B cell (primary cell): Measurements from ENCODE around the gene CNTD1. TPM values are rescaled to one million over a fixed set of nuclear protein-coding genes. Genes with fewer than 3 reads are reported as not detected.
"Not testable (repeated sequence)": the region's sequence is repeated elsewhere in the genome, so short reads cannot be mapped to it uniquely, and the experiment has no call there.

Experiments
- ATAC-seq: fragments of 200-7000 bp; cut with Tn5 transposase; one replicate; pipeline ENCODE4 v1.10.0; 2021; ENCODE audit warnings: low read depth, mild to moderate bottlenecking, moderate number of reproducible peaks, moderate library complexity
- CTCF ChIA-PET: fragments of 350-600 bp; sonication (Branson Sonifier 250); formaldehyde crosslinking; loops from one replicate; lab custom pipeline; 2021; ENCODE audit warnings: antibody characterized with exemption, inconsistent platforms; lab: Charles Lee
- POLR2A ChIA-PET: fragments of 350-600 bp; sonication (Branson Sonifier 250); formaldehyde crosslinking; loops from one replicate; lab custom pipeline; 2021; ENCODE audit warnings: antibody characterized with exemption; lab: Charles Lee
- DNase-seq: peaks from one replicate; pipeline ENCODE4 v3.0.0; 2013
- H2AFZ ChIP-seq: 2 replicates; pipeline ENCODE4 v1.6.1; 2012; ENCODE audit warnings: mild to moderate bottlenecking, low read depth, low read length; ENCODE audit not compliant: insufficient read depth, poor library complexity, severe bottlenecking
- H3K27ac ChIP-seq, 2 donors: 1 replicate in 1 of 2; 2 replicates in 1 of 2; pipeline ENCODE4 v1.5.1; 2012 to 2013; ENCODE audit warnings: low read length in 2 of 2, mild to moderate bottlenecking in 2 of 2, moderate library complexity in 1 of 2
- H3K27me3 ChIP-seq, 4 experiments: fragments of 200-600 bp in 1 of 4; sonication (generic) in 1 of 4; replicated peaks in 1 of 4; 1 replicate in 2 of 4; 2 replicates in 2 of 4; pipeline versions ENCODE4 v1.6.1 to v1.7.0; 2013 to 2016; ENCODE audit warnings: low read length in 3 of 4, mild to moderate bottlenecking in 2 of 4, mixed read lengths in 1 of 4, moderate library complexity in 1 of 4; ENCODE audit not compliant: insufficient read depth in 4 of 4, control insufficient read depth in 3 of 4; ENCODE audit errors: control extremely low read depth in 1 of 4
- H3K36me3 ChIP-seq, 2 experiments: replicated peaks in 1 of 2; 1 replicate in 1 of 2; 2 replicates in 1 of 2; pipeline versions ENCODE4 v1.6.1 to v1.7.1; 2013; ENCODE audit warnings: low read length in 1 of 2; ENCODE audit not compliant: insufficient read depth in 2 of 2, control insufficient read depth in 1 of 2; ENCODE audit errors: control extremely low read depth in 1 of 2, extremely low read depth in 1 of 2
- H3K4me1 ChIP-seq, 2 donors: fragments of 200-600 bp in 1 of 2; sonication (generic) in 1 of 2; 1 replicate in 1 of 2; 2 replicates in 1 of 2; pipeline versions ENCODE4 v1.5.1 to v1.6.1; 2013 to 2017; ENCODE audit warnings: low read length in 2 of 2; ENCODE audit not compliant: control insufficient read depth in 2 of 2, insufficient read depth in 2 of 2
- H3K4me2 ChIP-seq: replicated peaks from 2 replicates; pipeline ENCODE3; 2012; ENCODE audit warnings: mild to moderate bottlenecking, low read depth, low read length; ENCODE audit not compliant: poor library complexity, severe bottlenecking
- H3K4me3 ChIP-seq, 5 experiments: fragments of 200-600 bp in 1 of 5; sonication (generic) in 1 of 5; 1 replicate in 3 of 5; 2 replicates in 2 of 5; pipeline versions ENCODE4 v1.5.1 to v1.7.0; 2011 to 2016; ENCODE audit warnings: low read length in 4 of 5, mild to moderate bottlenecking in 4 of 5, low read depth in 2 of 5, control low read depth in 1 of 5, moderate library complexity in 1 of 5; ENCODE audit not compliant: insufficient read depth in 1 of 5; ENCODE audit errors: control extremely low read depth in 1 of 5, extremely low read depth in 1 of 5
- H3K79me2 ChIP-seq: fragments of 200-600 bp; sonication (generic); one replicate; pipeline ENCODE4 v1.6.0; 2016; ENCODE audit warnings: low read length; ENCODE audit not compliant: control insufficient read depth, insufficient read depth
- H3K9ac ChIP-seq: fragments of 200-600 bp; sonication (generic); 2 replicates; pipeline ENCODE4 v1.6.1; 2017; ENCODE audit warnings: mild to moderate bottlenecking, low read length, moderate library complexity
- H3K9me3 ChIP-seq, 3 donors: one replicate each; pipeline versions ENCODE4 v1.6.1 to v1.7.1; 2013; ENCODE audit warnings: low read length in 2 of 3; ENCODE audit not compliant: control insufficient read depth in 2 of 3, insufficient read depth in 1 of 3; ENCODE audit errors: control extremely low read depth in 1 of 3
- H4K20me1 ChIP-seq: 2 replicates; pipeline ENCODE4 v1.6.0; 2012; ENCODE audit warnings: mild to moderate bottlenecking, low read length; ENCODE audit not compliant: insufficient read depth, control insufficient read depth, poor library complexity, severe bottlenecking
- H3K27ac Mint-ChIP-seq: one replicate; pipeline ENCODE4 v1.8.0; 2021; ENCODE audit warnings: mixed read lengths
- H3K27me3 Mint-ChIP-seq: one replicate; pipeline ENCODE4 v1.8.0; 2021; ENCODE audit warnings: mixed read lengths
- H3K4me1 Mint-ChIP-seq: one replicate; pipeline ENCODE4 v1.8.0; 2021; ENCODE audit warnings: mixed read lengths
- H3K4me3 Mint-ChIP-seq: one replicate; pipeline ENCODE4 v1.8.0; 2021; ENCODE audit warnings: mixed read lengths
- H3K9me3 Mint-ChIP-seq: one replicate; pipeline ENCODE4 v1.8.0; 2022; ENCODE audit warnings: mixed read lengths; ENCODE audit not compliant: insufficient read depth
- CTCF ChIP-seq: fragments of 200-600 bp; IDR thresholded peaks from one replicate; pipeline ENCODE4 v1.8.0; 2022; ENCODE audit warnings: antibody characterized with exemption, mild to moderate bottlenecking
- EZH2 ChIP-seq: IDR thresholded peaks from 2 replicates; pipeline ENCODE4 v1.6.1; 2012; ENCODE audit warnings: borderline replicate concordance, low read depth, mild to moderate bottlenecking, moderate library complexity, low read length; ENCODE audit not compliant: insufficient read depth, poor library complexity, severe bottlenecking
- WGBS: methylation state at CpG from one replicate; pipeline ENCODE4 v1.1.5; 2013; ENCODE audit warnings: missing lambda C conversion rate; ENCODE audit not compliant: insufficient coverage; 5-methylcytosine and 5-hydroxymethylcytosine counted together
- intact Hi-C: fragments of 100-400 bp; cut with micrococcal nuclease; formaldehyde crosslinking; loops from one replicate; pipeline ENCODE4 v1.10.0; 2022
- polyA plus RNA-seq: library from polyadenylated mRNA; depleted of rRNA; stranded (reverse); fragments of >200 nt; gene quantifications from 2 replicates; pipeline ENCODE4 v1.2.3, GENCODE V29; 2012
- total RNA-seq, 2 donors: library from RNA; stranded (reverse); fragments of 120-200 nt in 1 of 2; gene quantifications; 1 replicate in 1 of 2; 2 replicates in 1 of 2; pipeline versions ENCODE4 v1.2.3 to v1.2.4, GENCODE V29; 2013 to 2022

The CNTD1 gene
- total and polyA plus RNA-seq, 2 donors (not counting 1 experiment from before 2014, with no cell fraction given), result not detected

GRCh38 chr17:42850954-42851353 lies 52.3 kb downstream of the CNTD1 start, which contains the start of gene AOC3:
AOC3 (plus strand) TSS chr17:42851199; CDS start chr17:42851344, 145 bp downstream.
- Histone ChIP-seq H3K4me2 (no peak within 1 kb of the TSS), H3K9ac (no peak within 1 kb of the TSS)
- POLR2A ChIA-PET, result no interaction called here

GRCh38 chr17:42851371-42852240 lies 52.9 kb downstream of the CNTD1 start:
- H3K27ac Mint-ChIP-seq, H3K27ac ChIP-seq, H3K27me3 Mint-ChIP-seq, H3K4me3 ChIP-seq, intact Hi-C loops, POLR2A ChIA-PET, H3K27me3 ChIP-seq, H3K9me3 ChIP-seq, H3K36me3 ChIP-seq, H3K4me1 Mint-ChIP-seq, H3K79me2 ChIP-seq, H3K4me1 ChIP-seq, ATAC-seq, DNase-seq, H3K9me3 Mint-ChIP-seq, H3K9ac ChIP-seq, H2AFZ ChIP-seq, CTCF ChIA-PET, H4K20me1 ChIP-seq, H3K4me2 ChIP-seq, H3K4me3 Mint-ChIP-seq: not testable (repeated sequence)
- WGBS, result 99% methylated on average over 8 of the region's 28 CpGs

More at GRCh38 chr17:42850954-42851353, 52.3 kb downstream of the CNTD1 start, which contains the start of gene AOC3:
- CTCF ChIA-PET, result no interaction called here
- H3K4me3 ChIP-seq, result no peak within 1 kb of the TSS
- no peaks in the 10 kb centered on the region for H3K9me3 Mint-ChIP-seq
- H3K4me1 ChIP-seq, result no peaks in the 10 kb centered on the region
- H3K79me2 ChIP-seq, result no peaks in the 10 kb centered on the region
- no peak within 1 kb of the TSS for H3K27ac Mint-ChIP-seq
- ATAC-seq, result no peak
- H3K27me3 Mint-ChIP-seq, result no peaks in the 10 kb centered on the region
- H3K27ac ChIP-seq, result no peak within 1 kb of the TSS
- H3K4me3 Mint-ChIP-seq, result no peak within 1 kb of the TSS
- no peaks in the 10 kb centered on the region for H3K4me1 Mint-ChIP-seq
- WGBS, result 84% methylated on average over 9 of the region's 9 CpGs
- intact Hi-C loops, result no loop called here
- H3K27me3 ChIP-seq, result peaks cover 0 to 3% (median 0%) of the 10 kb centered on the region in 4 experiments
- TF ChIP-seq CTCF (no peak), EZH2 (no peak)
- H3K36me3 ChIP-seq, result peaks cover 0 to under 1% of the 10 kb centered on the region in 2 experiments
- no peak within 1 kb of the TSS for H2AFZ ChIP-seq
- no peaks in the 10 kb centered on the region for H4K20me1 ChIP-seq
- no peak for DNase-seq
- H3K9me3 ChIP-seq, result no peaks in the 10 kb centered on the region
